NOMO-1 treated with DMSO at 0.1 percent for 48 hours (cell line): Measurements from ENCODE around the gene RNASE3.
"Not testable (repeated sequence)": the region's sequence is repeated elsewhere in the genome, so short reads cannot be mapped to it uniquely, and the experiment has no call there.

ENCODE experiments used
- DNase-seq: peaks from one replicate; lab custom pipeline; 2025; ENCODE audit not compliant: unreplicated experiment; lab: John Stamatoyannopoulos, UW

Gene RNASE3

DNA sequence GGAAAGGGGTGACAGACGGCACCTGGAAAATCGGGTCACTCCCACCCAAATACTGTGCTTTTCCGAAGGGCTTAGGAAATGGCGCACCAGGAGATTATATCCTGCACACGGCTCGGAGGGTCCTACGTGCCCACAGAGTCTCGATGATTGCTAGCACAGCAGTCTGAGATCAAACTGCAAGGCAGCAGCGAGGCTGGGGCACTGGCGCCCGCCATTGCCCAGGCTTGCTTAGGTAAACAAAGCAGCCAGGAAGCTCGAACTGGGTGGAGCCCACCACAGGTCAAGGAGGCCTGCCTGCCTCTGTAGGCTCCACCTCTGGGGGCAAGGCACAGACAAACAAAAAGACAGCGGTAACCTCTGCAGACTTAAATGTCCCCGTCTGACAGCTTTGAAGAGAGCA lies 19.6 kb downstream of the RNASE3 start:
- DNase-seq = not testable (repeated sequence)

DNA sequence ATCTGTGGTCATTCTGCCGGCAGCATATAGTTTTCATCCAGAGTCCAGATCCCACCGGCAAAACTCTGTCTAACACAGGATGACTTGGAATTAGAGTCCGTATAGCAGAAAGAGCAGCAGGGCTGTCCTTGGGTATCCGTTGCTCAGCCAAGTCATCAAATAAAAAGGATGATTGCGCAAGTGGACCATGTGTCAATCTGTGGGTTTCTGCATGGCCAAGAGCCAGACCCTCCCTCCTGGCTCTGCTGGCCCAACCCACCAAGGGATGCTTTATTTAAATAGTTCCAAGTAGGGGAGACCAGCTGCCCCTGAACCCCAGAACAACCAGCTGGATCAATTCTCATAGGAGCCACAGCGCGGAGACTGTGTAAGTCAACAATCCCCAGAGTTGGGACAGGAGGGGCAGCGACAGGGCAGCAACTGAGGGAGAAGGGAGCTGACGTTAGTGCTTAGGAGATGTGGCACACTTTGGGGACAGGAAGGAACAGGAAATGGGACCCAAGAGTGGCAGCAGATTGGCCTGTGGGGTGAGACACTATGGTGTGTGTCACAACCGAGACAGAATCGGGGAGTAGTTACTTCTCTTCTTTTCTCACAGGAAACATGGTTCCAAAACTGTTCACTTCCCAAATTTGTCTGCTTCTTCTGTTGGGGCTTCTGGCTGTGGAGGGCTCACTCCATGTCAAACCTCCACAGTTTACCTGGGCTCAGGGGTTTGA lies 28.0 kb downstream of the RNASE3 start:
- DNase-seq = peak; percentile 64

GRCh38 chr14:20923766-20924297 lies 32.6 kb downstream of the RNASE3 start:
- not testable (repeated sequence) for DNase-seq

- no peak for DNase-seq
Observed at GRCh38 chr14:20934148-20934762, 43.1 kb downstream of the RNASE3 start.

DNA sequence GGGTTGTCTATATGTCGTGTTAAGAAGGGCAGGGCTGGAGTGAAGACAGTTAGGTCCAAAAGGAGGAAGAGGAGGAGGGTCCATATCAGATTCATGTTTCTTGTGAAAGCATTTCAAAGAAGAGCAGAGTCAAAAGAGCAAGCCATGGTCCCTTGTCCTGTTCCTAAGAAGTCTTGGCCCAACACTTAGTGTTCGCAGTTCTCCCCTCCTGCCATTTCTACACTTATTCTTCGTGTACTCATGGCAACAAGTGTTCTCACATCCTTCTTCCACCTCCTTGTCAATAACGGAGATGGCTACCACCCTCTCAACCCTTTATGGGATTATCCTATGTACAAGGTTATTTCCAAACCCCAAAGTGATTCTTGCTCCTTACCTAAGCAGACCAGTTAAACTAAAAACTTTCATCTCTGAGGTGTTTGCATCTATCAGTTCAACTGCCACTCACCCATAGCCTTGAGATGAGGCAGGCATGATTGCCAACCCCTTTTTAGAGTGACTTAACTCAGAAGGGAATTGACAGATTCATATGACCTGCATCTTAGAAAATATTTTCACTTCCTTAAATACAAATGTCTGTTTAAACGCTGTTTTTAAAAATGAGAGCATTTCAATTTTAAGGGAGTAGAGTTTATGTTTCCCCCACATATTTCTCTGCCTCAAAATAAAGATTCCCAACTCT lies 44.3 kb downstream of the RNASE3 start:
- peak; percentile 44 for DNase-seq
